HepG2 (cell line): ENCODE results near the gene RINL. TPM values are rescaled to one million over a fixed set of nuclear protein-coding genes. Genes with fewer than 3 reads are reported as not detected.

Experiments
- ARID2 ChIP-seq: sonication (generic); formaldehyde crosslinking; IDR thresholded peaks from 2 replicates; pipeline ENCODE4 v1.8.1; 2022; ENCODE audit warnings: mild to moderate bottlenecking, missing genetic modification reagents, borderline replicate concordance
- CEBPZ ChIP-seq: IDR thresholded peaks from 2 replicates; pipeline ENCODE4 v1.6.1; 2012; ENCODE audit warnings: low read length, improper control_type of control experiment
- NCOA2 ChIP-seq: sonication (generic); formaldehyde crosslinking; IDR thresholded peaks from 2 replicates; pipeline ENCODE4 v1.8.0; 2022; ENCODE audit warnings: inconsistent platforms
- PAWR ChIP-seq: sonication (generic); formaldehyde crosslinking; IDR thresholded peaks from 2 replicates; pipeline ENCODE4 v1.4.0; 2020; ENCODE audit warnings: missing genetic modification reagents, mild to moderate bottlenecking, borderline replicate concordance
- POLR2AphosphoS2 ChIP-seq: IDR thresholded peaks from 2 replicates; pipeline ENCODE4 v1.6.1; 2011; ENCODE audit warnings: low read depth, low read length, improper control_type of control experiment
- RBFOX2 ChIP-seq: fragments of 200-400 bp; formaldehyde crosslinking; IDR thresholded peaks from 2 replicates; pipeline ENCODE4 v1.6.1; 2017; ENCODE audit warnings: low read depth, mild to moderate bottlenecking, low read length
- REPIN1 ChIP-seq: sonication (generic); formaldehyde crosslinking; IDR thresholded peaks from 2 replicates; pipeline ENCODE4 v1.8.0; 2022; ENCODE audit warnings: missing genetic modification reagents, low read depth, mild to moderate bottlenecking, borderline replicate concordance
- THAP11 ChIP-seq: IDR thresholded peaks from 2 replicates; pipeline ENCODE4 v1.6.1; 2016; ENCODE audit warnings: missing biosample characterization, missing genetic modification reagents
- TMF1 ChIP-seq: sonication (generic); formaldehyde crosslinking; IDR thresholded peaks from 2 replicates; pipeline ENCODE4 v1.8.1; 2022; ENCODE audit warnings: low read depth, missing genetic modification reagents
- ZBTB21 ChIP-seq: sonication (generic); formaldehyde crosslinking; IDR thresholded peaks from 2 replicates; pipeline ENCODE4 v1.4.0; 2020; ENCODE audit warnings: missing genetic modification reagents
- ZNF143 ChIP-seq: sonication (generic); formaldehyde crosslinking; IDR thresholded peaks from 2 replicates; pipeline ENCODE4 v1.4.0; 2020; ENCODE audit warnings: missing genetic modification reagents
- ZNF234 ChIP-seq: sonication (generic); formaldehyde crosslinking; conservative IDR thresholded peaks from 2 replicates; pipeline ENCODE4 v1.5.1; 2020; ENCODE audit warnings: mild to moderate bottlenecking, missing genetic modification reagents
- ZNF253 ChIP-seq: sonication (generic); formaldehyde crosslinking; IDR thresholded peaks from 2 replicates; pipeline ENCODE4 v1.8.0; 2022; ENCODE audit warnings: mild to moderate bottlenecking, missing genetic modification reagents, borderline replicate concordance
- ZNF337 ChIP-seq: sonication (generic); formaldehyde crosslinking; IDR thresholded peaks from 2 replicates; pipeline ENCODE4 v1.5.1; 2020; ENCODE audit warnings: missing genetic modification reagents, low read depth, mild to moderate bottlenecking, borderline replicate concordance
- ZNF33A ChIP-seq: sonication (generic); formaldehyde crosslinking; IDR thresholded peaks from 2 replicates; pipeline ENCODE4 v1.5.1; 2020; ENCODE audit warnings: missing genetic modification reagents, mild to moderate bottlenecking, moderate library complexity, borderline replicate concordance
- ZNF354B ChIP-seq: sonication (generic); formaldehyde crosslinking; IDR thresholded peaks from 2 replicates; pipeline ENCODE4 v1.8.0; 2022; ENCODE audit warnings: mild to moderate bottlenecking, missing genetic modification reagents
- ZNF574 ChIP-seq: sonication (generic); formaldehyde crosslinking; IDR thresholded peaks from 2 replicates; pipeline ENCODE4 v1.4.0; 2020; ENCODE audit warnings: missing genetic modification reagents
- ZNF605 ChIP-seq: sonication (generic); formaldehyde crosslinking; IDR thresholded peaks from 2 replicates; pipeline ENCODE4 v1.8.0; 2022; ENCODE audit warnings: mild to moderate bottlenecking, missing genetic modification reagents
- polyA plus RNA-seq, 8 experiments: library from polyadenylated mRNA; depleted of rRNA in 3 of 8; stranded (reverse) in 7 of 8; unstranded in 1 of 8; fragments of >200 nt; fragmentation: Illumina TruSeq in 4 of 8; extraction: Trizol in 4 of 8; gene quantifications; 2 replicates each; pipeline versions ENCODE4 v1.2.1 to v1.2.3, GENCODE V29; 2011 to 2016; ENCODE audit warnings: low read depth in 4 of 8, missing spikeins in 1 of 8, mixed read lengths in 1 of 8; ENCODE audit not compliant: insufficient read depth in 1 of 8
- total RNA-seq, 5 experiments: library from RNA; depleted of rRNA; stranded (reverse); fragments of >200 nt; fragmentation: Illumina TruSeq; extraction: Trizol; gene quantifications; 2 replicates each; pipeline ENCODE4 v1.2.3, GENCODE V29; 2016; ENCODE audit warnings: low read depth in 1 of 5
- TF ChIP-seq, protein P1 (sequence below): sonication (generic); formaldehyde crosslinking; IDR thresholded peaks from 2 replicates; pipeline ENCODE4 v1.5.0; 2020; ENCODE audit warnings: missing genetic modification reagents
- TF ChIP-seq, protein P2 (sequence below): sonication (generic); formaldehyde crosslinking; IDR thresholded peaks from 2 replicates; pipeline ENCODE4 v1.8.1; 2023; ENCODE audit warnings: mild to moderate bottlenecking, missing genetic modification reagents
- TF ChIP-seq, protein P3 (sequence below): IDR thresholded peaks from 2 replicates; pipeline ENCODE4 v1.6.1; 2016; ENCODE audit warnings: low read depth, borderline replicate concordance

The RINL gene
- total and polyA plus RNA-seq, 2 of the 13 experiments (the other 11 are each of a cell fraction or from before 2014, with no cell fraction given): 11.4 to 18.0 TPM

DNA sequence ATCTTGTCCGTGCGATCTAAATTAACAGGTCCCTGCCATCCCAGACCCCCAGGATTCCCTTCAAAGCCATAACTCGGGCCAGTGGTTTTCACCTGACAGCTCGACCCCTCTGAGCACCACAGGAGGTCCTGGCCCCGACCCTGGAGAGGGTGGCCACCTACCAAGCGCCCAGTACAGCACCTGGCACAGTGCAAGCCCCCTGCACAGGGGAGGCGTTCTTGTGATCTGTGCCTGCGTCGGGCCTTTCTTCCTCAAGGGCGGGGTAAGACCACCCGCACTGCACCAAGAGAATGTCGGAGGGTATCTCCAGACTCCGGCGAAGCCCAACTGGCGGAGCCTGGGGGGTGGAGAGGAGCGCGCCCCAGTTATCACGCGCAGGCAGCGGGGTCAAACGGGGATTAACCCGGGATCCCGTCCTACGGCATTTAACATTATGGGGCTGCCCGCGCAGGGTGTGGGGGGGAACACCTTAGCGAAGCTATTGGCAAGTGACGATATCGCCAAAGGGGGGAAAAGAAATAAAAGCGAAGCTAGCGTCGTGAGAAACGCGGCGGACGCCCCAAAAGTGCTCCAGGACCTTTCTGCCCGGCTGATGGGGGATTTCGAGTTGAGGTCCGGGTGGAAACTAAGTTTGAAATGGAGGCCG lies 27.0 kb downstream of the RINL start (continued):
- TF ChIP-seq ZNF33A (CRISPR knock-in tag): no peak
- no peak for TF ChIP-seq PAWR (CRISPR knock-in tag)
- 0 out of 2 replicates have a peak, but pooled peaks have one; percentile 5 for TF ChIP-seq NCOA2
- TF ChIP-seq ZNF143 (CRISPR knock-in tag): no peak
- no peak for TF ChIP-seq ZNF574 (CRISPR knock-in tag)
- no peak for TF ChIP-seq TMF1 (CRISPR knock-in tag)
- no peak for TF ChIP-seq ZNF354B (CRISPR knock-in tag)
- peak; percentile 33; the same call in 1 of the 2 replicates for TF ChIP-seq ZNF605 (CRISPR knock-in tag)
- 0 out of 2 replicates have a peak, but pooled peaks have one; percentile 4 for TF ChIP-seq ZNF234 (CRISPR knock-in tag)
- TF ChIP-seq, protein P1, sequence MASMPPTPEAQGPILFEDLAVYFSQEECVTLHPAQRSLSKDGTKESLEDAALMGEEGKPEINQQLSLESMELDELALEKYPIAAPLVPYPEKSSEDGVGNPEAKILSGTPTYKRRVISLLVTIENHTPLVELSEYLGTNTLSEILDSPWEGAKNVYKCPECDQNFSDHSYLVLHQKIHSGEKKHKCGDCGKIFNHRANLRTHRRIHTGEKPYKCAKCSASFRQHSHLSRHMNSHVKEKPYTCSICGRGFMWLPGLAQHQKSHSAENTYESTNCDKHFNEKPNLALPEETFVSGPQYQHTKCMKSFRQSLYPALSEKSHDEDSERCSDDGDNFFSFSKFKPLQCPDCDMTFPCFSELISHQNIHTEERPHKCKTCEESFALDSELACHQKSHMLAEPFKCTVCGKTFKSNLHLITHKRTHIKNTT (CRISPR knock-in tag): no peak
- no peak for TF ChIP-seq ZNF253
- TF ChIP-seq ZNF337 (CRISPR knock-in tag): no peak
- TF ChIP-seq ZBTB21 (CRISPR knock-in tag): no peak
- TF ChIP-seq, protein P2, sequence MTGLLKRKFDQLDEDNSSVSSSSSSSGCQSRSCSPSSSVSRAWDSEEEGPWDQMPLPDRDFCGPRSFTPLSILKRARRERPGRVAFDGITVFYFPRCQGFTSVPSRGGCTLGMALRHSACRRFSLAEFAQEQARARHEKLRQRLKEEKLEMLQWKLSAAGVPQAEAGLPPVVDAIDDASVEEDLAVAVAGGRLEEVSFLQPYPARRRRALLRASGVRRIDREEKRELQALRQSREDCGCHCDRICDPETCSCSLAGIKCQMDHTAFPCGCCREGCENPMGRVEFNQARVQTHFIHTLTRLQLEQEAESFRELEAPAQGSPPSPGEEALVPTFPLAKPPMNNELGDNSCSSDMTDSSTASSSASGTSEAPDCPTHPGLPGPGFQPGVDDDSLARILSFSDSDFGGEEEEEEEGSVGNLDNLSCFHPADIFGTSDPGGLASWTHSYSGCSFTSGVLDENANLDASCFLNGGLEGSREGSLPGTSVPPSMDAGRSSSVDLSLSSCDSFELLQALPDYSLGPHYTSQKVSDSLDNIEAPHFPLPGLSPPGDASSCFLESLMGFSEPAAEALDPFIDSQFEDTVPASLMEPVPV (CRISPR knock-in tag): no peak
- TF ChIP-seq ARID2 (CRISPR knock-in tag): no peak
- TF ChIP-seq THAP11 (CRISPR knock-in tag): no peak
- TF ChIP-seq POLR2AphosphoS2: no peak
- TF ChIP-seq, protein P3, sequence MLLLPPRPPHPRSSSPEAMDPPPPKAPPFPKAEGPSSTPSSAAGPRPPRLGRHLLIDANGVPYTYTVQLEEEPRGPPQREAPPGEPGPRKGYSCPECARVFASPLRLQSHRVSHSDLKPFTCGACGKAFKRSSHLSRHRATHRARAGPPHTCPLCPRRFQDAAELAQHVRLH (CRISPR knock-in tag): no peak
- no peak for TF ChIP-seq REPIN1 (CRISPR knock-in tag)
- no peak for TF ChIP-seq RBFOX2
- TF ChIP-seq CEBPZ: no peak
